Central memory CD8-positive, alpha-beta T cell (primary cell): ENCODE results near the gene CIITA.

Experiments
- ATAC-seq: fragments of 150-1000 bp; cut with Tn5 transposase; replicated peaks from 2 replicates; pipeline ENCODE4 v1.10.0; 2022; ENCODE audit warnings: mild to moderate bottlenecking, moderate FRiP score, moderate number of reproducible peaks; ENCODE audit not compliant: poor library complexity, severe bottlenecking; ENCODE audit errors: extremely low read depth
- DNase-seq, 2 donors: peaks; one replicate each; pipeline ENCODE4 v3.0.0; 2021; ENCODE audit warnings: low spot score in 2 of 2
- H3K27ac Mint-ChIP-seq: one replicate; pipeline ENCODE4 v1.8.0; 2022; ENCODE audit warnings: low read depth, mild to moderate bottlenecking, moderate library complexity, mixed read lengths
- H3K27me3 Mint-ChIP-seq: one replicate; pipeline ENCODE4 v1.8.0; 2022; ENCODE audit warnings: mixed read lengths
- H3K36me3 Mint-ChIP-seq: one replicate; pipeline ENCODE4 v1.8.0; 2022; ENCODE audit warnings: mild to moderate bottlenecking, moderate library complexity, mixed read lengths; ENCODE audit not compliant: insufficient read depth
- H3K4me1 Mint-ChIP-seq: one replicate; pipeline ENCODE4 v1.8.0; 2022; ENCODE audit warnings: mixed read lengths
- H3K4me3 Mint-ChIP-seq: one replicate; pipeline ENCODE4 v1.8.0; 2022; ENCODE audit warnings: mild to moderate bottlenecking, moderate library complexity, mixed read lengths
- H3K9me3 Mint-ChIP-seq: one replicate; pipeline ENCODE4 v1.8.0; 2022; ENCODE audit warnings: mixed read lengths

The CIITA gene

DNA sequence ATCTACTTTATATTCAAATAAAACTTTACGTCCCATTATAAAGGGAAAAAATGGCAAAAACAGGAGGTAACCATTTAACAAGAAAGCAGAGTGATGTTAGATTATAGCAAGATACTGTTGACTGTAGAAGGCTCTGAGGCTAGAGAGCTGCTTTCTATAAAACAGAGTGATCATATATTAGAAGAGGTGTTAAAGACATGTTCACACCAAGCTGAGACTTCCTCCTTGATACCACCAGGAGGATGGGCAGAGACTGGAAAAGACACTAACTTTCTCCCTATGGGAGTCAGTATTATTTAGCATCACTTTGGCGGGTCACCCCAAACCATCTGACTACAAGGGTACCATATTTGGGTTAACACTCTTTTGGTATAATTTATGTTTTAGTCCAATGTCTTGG, 687 bp upstream of the CIITA start:
- Mint-ChIP-seq H3K4me3 (peak overlapping the region; percentile 98), H3K27me3 (no peaks in the 10 kb centered on the region), H3K4me1 (peaks cover 72% of the 10 kb centered on the region), H3K27ac (peak overlapping the region; percentile 97), H3K9me3 (no peaks in the 10 kb centered on the region), H3K36me3 (peaks cover 15% of the 10 kb centered on the region)
- peak; percentile 46 for ATAC-seq
- no peak for DNase-seq

- H3K9me3 Mint-ChIP-seq = no peaks in the 10 kb centered on the region
- no peak for ATAC-seq
- peak overlapping the region; percentile 98 for H3K4me3 Mint-ChIP-seq
- DNase-seq = no peak
- peak overlapping the region; percentile 97 for H3K27ac Mint-ChIP-seq
- no peaks in the 10 kb centered on the region for H3K27me3 Mint-ChIP-seq
- H3K4me1 Mint-ChIP-seq = peaks cover 71% of the 10 kb centered on the region
- peaks cover 13% of the 10 kb centered on the region for H3K36me3 Mint-ChIP-seq
Measured at GRCh38 chr16:10877472-10877946, 507 bp downstream of the CIITA start.

DNA sequence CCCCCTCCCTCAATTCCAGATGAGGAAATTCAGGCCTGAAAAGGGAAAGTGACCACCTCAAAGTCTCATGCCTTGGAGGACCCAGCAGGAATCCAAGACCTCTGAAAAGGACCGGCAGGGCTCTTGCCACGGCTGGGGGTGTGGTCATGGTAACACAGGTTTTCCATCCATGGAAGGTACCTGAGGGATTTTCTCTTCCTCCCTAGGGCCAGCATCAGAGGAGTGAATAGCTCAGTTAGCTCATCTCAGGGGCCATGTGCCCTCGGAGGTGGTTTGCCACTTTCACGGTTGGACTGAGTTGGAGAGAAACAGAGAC, 1.3 kb downstream of the CIITA start:
- Mint-ChIP-seq H3K9me3 (no peaks in the 10 kb centered on the region), H3K36me3 (peaks cover 15% of the 10 kb centered on the region), H3K27ac (peak overlapping the region; percentile 97), H3K4me3 (peak overlapping the region; percentile 98), H3K4me1 (peaks cover 68% of the 10 kb centered on the region), H3K27me3 (no peaks in the 10 kb centered on the region)
- ATAC-seq = no peak
- no peak for DNase-seq

- no peak for DNase-seq
Measured at GRCh38 chr16:10878644-10879501, 1.9 kb downstream of the CIITA start.

GRCh38 chr16:10879681-10880589, 2.9 kb downstream of the CIITA start:
- Mint-ChIP-seq H3K27me3 (no peaks in the 10 kb centered on the region), H3K4me3 (peak overlapping the region; percentile 98), H3K4me1 (peaks cover 64% of the 10 kb centered on the region), H3K27ac (peak overlapping the region; percentile 93), H3K9me3 (no peaks in the 10 kb centered on the region), H3K36me3 (peaks cover 17% of the 10 kb centered on the region)
- no peak for ATAC-seq
- DNase-seq = no peak

More at GRCh38 chr16:10878644-10879501, 1.9 kb downstream of the CIITA start:
- ATAC-seq = no peak
- peak overlapping the region; percentile 98 for H3K4me3 Mint-ChIP-seq
- H3K27me3 Mint-ChIP-seq = no peaks in the 10 kb centered on the region
- peaks cover 16% of the 10 kb centered on the region for H3K36me3 Mint-ChIP-seq
- peaks cover 68% of the 10 kb centered on the region for H3K4me1 Mint-ChIP-seq
- no peaks in the 10 kb centered on the region for H3K9me3 Mint-ChIP-seq
- peak overlapping the region; percentile 93 for H3K27ac Mint-ChIP-seq

DNA sequence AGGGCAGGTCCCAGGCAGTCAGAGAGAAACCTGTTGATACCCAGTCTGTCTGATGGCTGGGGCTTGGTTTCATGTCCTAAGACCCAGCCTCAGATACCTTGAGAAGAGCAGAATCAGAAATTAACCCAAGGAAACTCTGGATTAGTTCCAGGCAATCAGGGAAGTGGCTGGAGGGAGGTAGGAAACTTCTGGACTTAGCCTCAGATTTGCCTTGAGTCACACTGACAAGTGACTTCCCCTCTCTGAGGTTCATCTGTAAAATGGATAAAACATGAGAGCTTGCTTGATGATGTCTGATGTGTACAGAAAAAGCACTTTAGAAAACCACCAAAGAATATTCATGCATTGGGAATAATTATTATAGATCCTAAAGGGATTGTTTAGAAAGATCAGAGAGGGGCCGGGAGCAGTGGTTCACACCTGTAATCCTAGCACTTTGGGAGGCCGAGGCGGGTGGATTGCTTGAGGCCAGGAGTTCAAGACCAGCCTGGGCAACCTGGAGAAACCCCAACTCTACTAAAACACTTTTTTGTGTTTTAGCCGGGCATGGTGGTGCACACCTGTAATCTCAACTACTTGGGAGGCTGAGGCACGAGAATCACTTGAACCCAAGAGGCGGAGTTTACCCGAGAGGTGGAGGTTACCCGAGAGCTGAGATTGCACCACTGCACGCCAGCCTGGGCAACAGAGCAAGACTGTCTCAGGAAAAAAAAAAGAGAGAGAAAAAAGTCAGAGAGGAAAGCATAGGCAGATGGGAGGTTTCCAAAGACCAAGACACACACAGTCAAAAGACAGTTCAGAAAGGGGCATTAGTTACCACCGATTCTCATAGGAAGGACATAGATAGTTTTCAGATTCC, 3.8 kb downstream of the CIITA start:
- Mint-ChIP-seq H3K27ac (peak overlapping the region; percentile 89), H3K4me1 (peaks cover 64% of the 10 kb centered on the region), H3K9me3 (no peaks in the 10 kb centered on the region), H3K27me3 (no peaks in the 10 kb centered on the region), H3K36me3 (peaks cover 17% of the 10 kb centered on the region), H3K4me3 (peak overlapping the region; percentile 98)
- ATAC-seq (no peak), DNase-seq (no peak)

DNA sequence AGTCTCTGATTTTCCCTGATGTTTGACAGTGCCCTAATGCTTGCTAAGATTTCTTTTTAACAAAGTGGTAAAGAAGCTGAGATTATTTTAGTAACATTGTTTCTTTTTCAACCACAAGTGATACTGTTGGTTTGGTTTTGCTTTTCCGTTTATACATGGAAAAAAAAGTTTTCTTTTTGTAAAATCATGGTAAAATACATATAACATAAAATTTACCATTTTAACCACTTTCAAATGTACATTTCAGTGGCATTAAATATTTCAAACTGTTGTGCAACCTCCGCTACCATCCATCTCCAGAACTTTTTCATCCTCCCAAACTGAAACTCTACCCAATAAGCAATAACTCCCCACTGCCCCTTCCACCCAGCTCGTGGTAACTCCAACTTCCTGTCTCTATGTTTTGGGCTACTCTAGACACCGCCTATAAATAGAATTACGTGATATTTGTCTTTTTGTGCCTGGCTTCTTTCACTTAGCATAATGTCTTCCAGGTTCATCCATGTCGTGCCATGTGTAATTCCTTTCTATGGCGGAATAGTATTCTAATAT, 4.6 kb downstream of the CIITA start:
- H3K27me3 Mint-ChIP-seq = no peaks in the 10 kb centered on the region
- H3K4me1 Mint-ChIP-seq = peaks cover 63% of the 10 kb centered on the region
- peak overlapping the region; percentile 2 for H3K4me3 Mint-ChIP-seq
- H3K36me3 Mint-ChIP-seq = peaks cover 13% of the 10 kb centered on the region
- no peak for DNase-seq
- H3K27ac Mint-ChIP-seq = peak overlapping the region; percentile 89
- no peaks in the 10 kb centered on the region for H3K9me3 Mint-ChIP-seq
- no peak for ATAC-seq

- ATAC-seq = no peak
- no peak for DNase-seq
- Mint-ChIP-seq H3K27ac (no peak overlapping the region), H3K9me3 (no peaks in the 10 kb centered on the region), H3K36me3 (peaks cover 10% of the 10 kb centered on the region), H3K4me1 (peaks cover 48% of the 10 kb centered on the region), H3K4me3 (no peak overlapping the region), H3K27me3 (no peaks in the 10 kb centered on the region)
Measured at GRCh38 chr16:10883004-10883403, 6.0 kb downstream of the CIITA start.

- ATAC-seq = no peak
- Mint-ChIP-seq H3K27me3 (no peaks in the 10 kb centered on the region), H3K4me1 (peaks cover 40% of the 10 kb centered on the region)
Measured at GRCh38 chr16:10885246-10885645, 8.2 kb downstream of the CIITA start.

GRCh38 chr16:10888320-10888937, 11.4 kb downstream of the CIITA start:
- DNase-seq (no peak), ATAC-seq (no peak)
- Mint-ChIP-seq H3K27ac (no peak overlapping the region), H3K36me3 (peaks cover 7% of the 10 kb centered on the region), H3K9me3 (no peaks in the 10 kb centered on the region), H3K4me3 (no peak overlapping the region), H3K27me3 (no peaks in the 10 kb centered on the region), H3K4me1 (peaks cover 19% of the 10 kb centered on the region)

More at GRCh38 chr16:10885246-10885645, 8.2 kb downstream of the CIITA start:
- Mint-ChIP-seq H3K9me3 (no peaks in the 10 kb centered on the region), H3K36me3 (peaks cover 10% of the 10 kb centered on the region), H3K27ac (no peak overlapping the region), H3K4me3 (no peak overlapping the region)
- DNase-seq = no peak

GRCh38 chr16:10889855-10890254, 12.9 kb downstream of the CIITA start:
- H3K27ac Mint-ChIP-seq = no peak overlapping the region
- no peak overlapping the region for H3K4me3 Mint-ChIP-seq
- no peaks in the 10 kb centered on the region for H3K9me3 Mint-ChIP-seq
- H3K4me1 Mint-ChIP-seq = peaks cover 16% of the 10 kb centered on the region
- ATAC-seq = no peak
- no peaks in the 10 kb centered on the region for H3K27me3 Mint-ChIP-seq
- no peak for DNase-seq
- H3K36me3 Mint-ChIP-seq = peaks cover 4% of the 10 kb centered on the region
